HepG2 (cell line): ENCODE results near the gene GDF11. TPM values are rescaled to one million over a fixed set of nuclear protein-coding genes. Genes with fewer than 3 reads are reported as not detected.
A peak's percentile ranks its signal among the peaks of the same experiment; 100 is the strongest.

Experiments used
- ARID2 ChIP-seq: sonication (generic); formaldehyde crosslinking; IDR thresholded peaks from 2 replicates; pipeline ENCODE4 v1.8.1; 2022; ENCODE audit warnings: mild to moderate bottlenecking, missing genetic modification reagents, borderline replicate concordance
- HDAC2 ChIP-seq: sonication (generic); formaldehyde crosslinking; IDR thresholded peaks from 2 replicates; pipeline ENCODE4 v1.4.0; 2020; ENCODE audit warnings: missing genetic modification reagents
- HHEX ChIP-seq: IDR thresholded peaks from 2 replicates; pipeline ENCODE4 v1.6.1; 2016; ENCODE audit warnings: control low read depth
- MYC ChIP-seq: sonication (generic); formaldehyde crosslinking; IDR thresholded peaks from 2 replicates; pipeline ENCODE4 v1.9.0; 2021; ENCODE audit warnings: missing genetic modification reagents, borderline replicate concordance
- NCOR1 ChIP-seq: fragments of 200-600 bp; sonication (generic); IDR thresholded peaks from 2 replicates; pipeline ENCODE4 v1.7.0; 2017; ENCODE audit warnings: antibody characterized with exemption, low read length, borderline replicate concordance
- RFX5 ChIP-seq: IDR thresholded peaks from 2 replicates; pipeline ENCODE4 v1.6.1; 2011; ENCODE audit warnings: low read depth, low read length, improper control_type of control experiment
- SAP130 ChIP-seq: IDR thresholded peaks from 2 replicates; pipeline ENCODE4 v1.6.1; 2016; ENCODE audit warnings: low read depth
- SOX13 ChIP-seq, 3 experiments: fragments of 450-650 bp in 1 of 3; sonication (generic) in 1 of 3; formaldehyde crosslinking in 1 of 3; IDR thresholded peaks in 2 of 3; conservative IDR thresholded peaks in 1 of 3; 2 replicates each; pipeline versions ENCODE4 v1.5.0 to v1.6.1; 2016 to 2020; ENCODE audit warnings: antibody characterized with exemption in 1 of 3, mild to moderate bottlenecking in 1 of 3, missing compliant biosample characterization in 1 of 3, missing genetic modification reagents in 1 of 3, moderate library complexity in 1 of 3
- ZBTB1 ChIP-seq: sonication (generic); formaldehyde crosslinking; IDR thresholded peaks from 2 replicates; pipeline ENCODE4 v1.4.0; 2020; ENCODE audit warnings: missing genetic modification reagents, borderline replicate concordance
- ZBTB20 ChIP-seq: sonication (generic); formaldehyde crosslinking; IDR thresholded peaks from 2 replicates; pipeline ENCODE4 v1.8.1; 2023; ENCODE audit warnings: missing genetic modification reagents, low read depth, mild to moderate bottlenecking, borderline replicate concordance
- ZNF3 ChIP-seq: IDR thresholded peaks from 2 replicates; pipeline ENCODE4 v1.7.0; 2017; ENCODE audit warnings: inconsistent platforms
- ZNF335 ChIP-seq: sonication (generic); formaldehyde crosslinking; IDR thresholded peaks from 2 replicates; pipeline ENCODE4 v1.4.0; 2020; ENCODE audit warnings: missing genetic modification reagents
- ZNF512 ChIP-seq: sonication (generic); formaldehyde crosslinking; IDR thresholded peaks from 2 replicates; pipeline ENCODE4 v1.4.0; 2020; ENCODE audit warnings: mild to moderate bottlenecking, missing genetic modification reagents
- ZNF687 ChIP-seq: sonication (generic); formaldehyde crosslinking; IDR thresholded peaks from 2 replicates; pipeline ENCODE4 v1.5.1; 2020; ENCODE audit warnings: mild to moderate bottlenecking, missing genetic modification reagents, moderate library complexity
- ZNF878 ChIP-seq: sonication (generic); formaldehyde crosslinking; IDR thresholded peaks from 2 replicates; pipeline ENCODE4 v1.8.1; 2023; ENCODE audit warnings: mild to moderate bottlenecking, missing genetic modification reagents, moderate library complexity
- polyA plus RNA-seq, 8 experiments: library from polyadenylated mRNA; depleted of rRNA in 3 of 8; stranded (reverse) in 7 of 8; unstranded in 1 of 8; fragments of >200 nt; fragmentation: Illumina TruSeq in 4 of 8; extraction: Trizol in 4 of 8; gene quantifications; 2 replicates each; pipeline versions ENCODE4 v1.2.1 to v1.2.3, GENCODE V29; 2011 to 2016; ENCODE audit warnings: low read depth in 4 of 8, missing spikeins in 1 of 8, mixed read lengths in 1 of 8; ENCODE audit not compliant: insufficient read depth in 1 of 8
- total RNA-seq, 5 experiments: library from RNA; depleted of rRNA; stranded (reverse); fragments of >200 nt; fragmentation: Illumina TruSeq; extraction: Trizol; gene quantifications; 2 replicates each; pipeline ENCODE4 v1.2.3, GENCODE V29; 2016; ENCODE audit warnings: low read depth in 1 of 5
- TF ChIP-seq, protein P1 (sequence below): IDR thresholded peaks from 2 replicates; pipeline ENCODE4 v1.6.1; 2016; ENCODE audit warnings: low read depth, control low read depth
- TF ChIP-seq, protein P2 (sequence below): IDR thresholded peaks from 2 replicates; pipeline ENCODE4 v1.6.1; 2016
- TF ChIP-seq, protein P3 (sequence below): sonication (generic); formaldehyde crosslinking; IDR thresholded peaks from 2 replicates; pipeline ENCODE4 v1.9.0; 2022; ENCODE audit warnings: missing genetic modification reagents, mild to moderate bottlenecking, borderline replicate concordance

Gene GDF11
- total and polyA plus RNA-seq, 2 of the 13 experiments (the other 11 are each of a cell fraction or from before 2014, with no cell fraction given), result 0.63 to 1.5 TPM

GRCh38 chr12:55728939-55729818, 13.7 kb upstream of the GDF11 start, which contains the start of gene CD63 (continued):
- peak; percentile 5; the same call in 1 of the 2 replicates for TF ChIP-seq HDAC2 (CRISPR knock-in tag)
- TF ChIP-seq HHEX (CRISPR knock-in tag), result no peak
- TF ChIP-seq, protein P1, sequence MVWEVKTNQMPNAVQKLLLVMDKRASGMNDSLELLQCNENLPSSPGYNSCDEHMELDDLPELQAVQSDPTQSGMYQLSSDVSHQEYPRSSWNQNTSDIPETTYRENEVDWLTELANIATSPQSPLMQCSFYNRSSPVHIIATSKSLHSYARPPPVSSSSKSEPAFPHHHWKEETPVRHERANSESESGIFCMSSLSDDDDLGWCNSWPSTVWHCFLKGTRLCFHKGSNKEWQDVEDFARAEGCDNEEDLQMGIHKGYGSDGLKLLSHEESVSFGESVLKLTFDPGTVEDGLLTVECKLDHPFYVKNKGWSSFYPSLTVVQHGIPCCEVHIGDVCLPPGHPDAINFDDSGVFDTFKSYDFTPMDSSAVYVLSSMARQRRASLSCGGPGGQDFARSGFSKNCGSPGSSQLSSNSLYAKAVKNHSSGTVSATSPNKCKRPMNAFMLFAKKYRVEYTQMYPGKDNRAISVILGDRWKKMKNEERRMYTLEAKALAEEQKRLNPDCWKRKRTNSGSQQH (CRISPR knock-in tag), result 0 out of 2 replicates have a peak, but pooled peaks have one; percentile 48
- TF ChIP-seq, protein P2, sequence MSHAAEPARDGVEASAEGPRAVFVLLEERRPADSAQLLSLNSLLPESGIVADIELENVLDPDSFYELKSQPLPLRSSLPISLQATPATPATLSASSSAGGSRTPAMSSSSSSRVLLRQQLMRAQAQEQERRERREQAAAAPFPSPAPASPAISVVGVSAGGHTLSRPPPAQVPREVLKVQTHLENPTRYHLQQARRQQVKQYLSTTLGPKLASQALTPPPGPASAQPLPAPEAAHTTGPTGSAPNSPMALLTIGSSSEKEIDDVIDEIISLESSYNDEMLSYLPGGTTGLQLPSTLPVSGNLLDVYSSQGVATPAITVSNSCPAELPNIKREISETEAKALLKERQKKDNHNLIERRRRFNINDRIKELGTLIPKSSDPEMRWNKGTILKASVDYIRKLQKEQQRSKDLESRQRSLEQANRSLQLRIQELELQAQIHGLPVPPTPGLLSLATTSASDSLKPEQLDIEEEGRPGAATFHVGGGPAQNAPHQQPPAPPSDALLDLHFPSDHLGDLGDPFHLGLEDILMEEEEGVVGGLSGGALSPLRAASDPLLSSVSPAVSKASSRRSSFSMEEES (CRISPR knock-in tag), result peak; percentile 88
- TF ChIP-seq ZNF687, result peak; percentile 83
- peak; percentile 91 for TF ChIP-seq SAP130 (CRISPR knock-in tag)
- TF ChIP-seq NCOR1, result no peak
- TF ChIP-seq, protein P3, sequence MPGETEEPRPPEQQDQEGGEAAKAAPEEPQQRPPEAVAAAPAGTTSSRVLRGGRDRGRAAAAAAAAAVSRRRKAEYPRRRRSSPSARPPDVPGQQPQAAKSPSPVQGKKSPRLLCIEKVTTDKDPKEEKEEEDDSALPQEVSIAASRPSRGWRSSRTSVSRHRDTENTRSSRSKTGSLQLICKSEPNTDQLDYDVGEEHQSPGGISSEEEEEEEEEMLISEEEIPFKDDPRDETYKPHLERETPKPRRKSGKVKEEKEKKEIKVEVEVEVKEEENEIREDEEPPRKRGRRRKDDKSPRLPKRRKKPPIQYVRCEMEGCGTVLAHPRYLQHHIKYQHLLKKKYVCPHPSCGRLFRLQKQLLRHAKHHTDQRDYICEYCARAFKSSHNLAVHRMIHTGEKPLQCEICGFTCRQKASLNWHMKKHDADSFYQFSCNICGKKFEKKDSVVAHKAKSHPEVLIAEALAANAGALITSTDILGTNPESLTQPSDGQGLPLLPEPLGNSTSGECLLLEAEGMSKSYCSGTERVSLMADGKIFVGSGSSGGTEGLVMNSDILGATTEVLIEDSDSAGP (CRISPR knock-in tag), result peak; percentile 76
- TF ChIP-seq ZNF335 (CRISPR knock-in tag), result no peak
- 0 out of 2 replicates have a peak, but pooled peaks have one; percentile 46 for TF ChIP-seq ZNF878 (CRISPR knock-in tag)
- TF ChIP-seq ZNF3 (CRISPR knock-in tag), result no peak
- no peak for TF ChIP-seq SOX13 (IDR thresholded peaks at IDR 0.05)
- peak in 1 of 2 experiments; percentile 53; a peak in 1 of 4 replicates for TF ChIP-seq SOX13 (CRISPR knock-in tag; conservative IDR thresholded peaks at IDR 0.05 in 1 of 2, IDR thresholded peaks at IDR 0.05 in 1 of 2)
- TF ChIP-seq ZNF512 (CRISPR knock-in tag), result no peak
- TF ChIP-seq ZBTB20 (CRISPR knock-in tag), result no peak
- no peak for TF ChIP-seq ZBTB1 (CRISPR knock-in tag)
- peak; percentile 94 for TF ChIP-seq MYC (CRISPR knock-in tag)
- TF ChIP-seq ARID2, result no peak
- no peak for TF ChIP-seq RFX5
